ENCODE data around the gene TTC28.

The TTC28 gene

GRCh38 chr22:28115426-28115825 is 564.2 kb downstream of the TTC28 start:
- H3K27ac ChIP-seq, result no peak overlapping the region
- H4K20me1 ChIP-seq, result no peaks in the 10 kb centered on the region
- no peaks in the 10 kb centered on the region for H3K27me3 ChIP-seq
- no peaks in the 10 kb centered on the region for H3K4me1 ChIP-seq
- TF ChIP-seq Cebpa-rat (IDR thresholded peaks at IDR 0.05), result no peak
- H3K9ac ChIP-seq, result no peak overlapping the region
- H3K9me3 ChIP-seq, result no peaks in the 10 kb centered on the region
- no peak overlapping the region for H3K4me2 ChIP-seq
- H3K4me3 ChIP-seq, result no peak overlapping the region
- H3K36me3 ChIP-seq, result no peaks in the 10 kb centered on the region

GRCh38 chr22:28112548-28113043 is 567.0 kb downstream of the TTC28 start:
- Histone ChIP-seq H3K9ac (no peak overlapping the region), H4K20me1 (no peaks in the 10 kb centered on the region), H3K4me2 (no peak overlapping the region), H3K4me1 (no peaks in the 10 kb centered on the region), H3K27me3 (no peaks in the 10 kb centered on the region), H3K9me3 (no peaks in the 10 kb centered on the region), H3K36me3 (no peaks in the 10 kb centered on the region), H3K27ac (no peak overlapping the region), H3K4me3 (no peak overlapping the region)
- TF ChIP-seq Cebpa-rat (IDR thresholded peaks at IDR 0.05), result no peak

- Histone ChIP-seq H3K27me3 (no peaks in the 10 kb centered on the region), H4K20me1 (no peaks in the 10 kb centered on the region), H3K36me3 (no peaks in the 10 kb centered on the region), H3K9ac (no peak overlapping the region), H3K9me3 (no peaks in the 10 kb centered on the region), H3K4me3 (no peak overlapping the region), H3K4me1 (no peaks in the 10 kb centered on the region), H3K4me2 (no peak overlapping the region), H3K27ac (no peak overlapping the region)
- no peak for TF ChIP-seq Cebpa-rat (IDR thresholded peaks at IDR 0.05)
Measured at GRCh38 chr22:28112190-28112544, 567.5 kb downstream of the TTC28 start.

- Histone ChIP-seq H3K4me3 (no peak overlapping the region), H3K4me1 (no peaks in the 10 kb centered on the region), H3K36me3 (no peaks in the 10 kb centered on the region), H3K27ac (no peak overlapping the region), H4K20me1 (no peaks in the 10 kb centered on the region), H3K27me3 (no peaks in the 10 kb centered on the region), H3K9ac (no peak overlapping the region), H3K9me3 (no peaks in the 10 kb centered on the region), H3K4me2 (no peak overlapping the region)
- TF ChIP-seq Cebpa-rat (IDR thresholded peaks at IDR 0.05), result no peak
Measured at GRCh38 chr22:28111501-28112189, 568.0 kb downstream of the TTC28 start.

GRCh38 chr22:28108851-28109250 is 570.8 kb downstream of the TTC28 start:
- H4K20me1 ChIP-seq, result no peaks in the 10 kb centered on the region

GRCh38 chr22:28106617-28107016 is 573.0 kb downstream of the TTC28 start:
- Histone ChIP-seq H3K4me2 (no peak overlapping the region), H3K27ac (no peak overlapping the region), H3K36me3 (no peaks in the 10 kb centered on the region), H3K27me3 (no peaks in the 10 kb centered on the region), H4K20me1 (no peaks in the 10 kb centered on the region), H3K9ac (no peak overlapping the region), H3K9me3 (no peaks in the 10 kb centered on the region), H3K4me1 (no peaks in the 10 kb centered on the region), H3K4me3 (no peak overlapping the region)
- no peak for TF ChIP-seq Cebpa-rat (IDR thresholded peaks at IDR 0.05)

More at GRCh38 chr22:28108851-28109250, 570.8 kb downstream of the TTC28 start:
- Histone ChIP-seq H3K27me3 (no peaks in the 10 kb centered on the region), H3K36me3 (no peaks in the 10 kb centered on the region), H3K27ac (no peak overlapping the region), H3K4me2 (no peak overlapping the region), H3K4me3 (no peak overlapping the region), H3K9me3 (no peaks in the 10 kb centered on the region), H3K4me1 (no peaks in the 10 kb centered on the region), H3K9ac (no peak overlapping the region)
- no peak for TF ChIP-seq Cebpa-rat (IDR thresholded peaks at IDR 0.05)

- Histone ChIP-seq H3K27ac (no peak overlapping the region), H3K4me2 (no peak overlapping the region), H3K9me3 (no peaks in the 10 kb centered on the region), H3K36me3 (no peaks in the 10 kb centered on the region), H3K27me3 (no peaks in the 10 kb centered on the region), H4K20me1 (no peaks in the 10 kb centered on the region), H3K4me1 (no peaks in the 10 kb centered on the region), H3K4me3 (no peak overlapping the region), H3K9ac (no peak overlapping the region)
- TF ChIP-seq Cebpa-rat (IDR thresholded peaks at IDR 0.05), result no peak
Measured at GRCh38 chr22:28105988-28106387, 573.7 kb downstream of the TTC28 start.

- no peaks in the 10 kb centered on the region for H3K9me3 ChIP-seq
- H4K20me1 ChIP-seq, result no peaks in the 10 kb centered on the region
- no peak overlapping the region for H3K4me3 ChIP-seq
- no peak for TF ChIP-seq Cebpa-rat (IDR thresholded peaks at IDR 0.05)
- no peaks in the 10 kb centered on the region for H3K4me1 ChIP-seq
- H3K27ac ChIP-seq, result no peak overlapping the region
- no peaks in the 10 kb centered on the region for H3K36me3 ChIP-seq
- no peak overlapping the region for H3K9ac ChIP-seq
- no peaks in the 10 kb centered on the region for H3K27me3 ChIP-seq
- H3K4me2 ChIP-seq, result no peak overlapping the region
Measured at GRCh38 chr22:28105413-28105812, 574.2 kb downstream of the TTC28 start.

GRCh38 chr22:28103596-28103995 is 576.0 kb downstream of the TTC28 start:
- H3K4me1 ChIP-seq, result no peaks in the 10 kb centered on the region
- no peak for TF ChIP-seq Cebpa-rat (IDR thresholded peaks at IDR 0.05)
- H3K4me2 ChIP-seq, result no peak overlapping the region
- no peaks in the 10 kb centered on the region for H3K9me3 ChIP-seq
- no peaks in the 10 kb centered on the region for H3K27me3 ChIP-seq
- no peak overlapping the region for H3K27ac ChIP-seq
- H4K20me1 ChIP-seq, result no peaks in the 10 kb centered on the region
- H3K9ac ChIP-seq, result no peak overlapping the region
- no peaks in the 10 kb centered on the region for H3K36me3 ChIP-seq
- no peak overlapping the region for H3K4me3 ChIP-seq

GRCh38 chr22:28102151-28102812 is 577.4 kb downstream of the TTC28 start:
- no peak for TF ChIP-seq Cebpa-rat (IDR thresholded peaks at IDR 0.05)
- H3K4me2 ChIP-seq, result no peak overlapping the region
- H4K20me1 ChIP-seq, result no peaks in the 10 kb centered on the region
- H3K4me1 ChIP-seq, result no peaks in the 10 kb centered on the region
- no peak overlapping the region for H3K27ac ChIP-seq
- no peaks in the 10 kb centered on the region for H3K9me3 ChIP-seq
- no peak overlapping the region for H3K4me3 ChIP-seq
- no peaks in the 10 kb centered on the region for H3K27me3 ChIP-seq
- no peak overlapping the region for H3K9ac ChIP-seq
- no peaks in the 10 kb centered on the region for H3K36me3 ChIP-seq

Data from BLaER1 (cell line).